Lung microvascular endothelial cell (primary cell): ENCODE data around the gene NUMBL. TPM values are rescaled to one million over a fixed set of nuclear protein-coding genes. Genes with fewer than 3 reads are reported as not detected.
A peak's percentile ranks its signal among the peaks of the same experiment; 100 is the strongest.
"Not testable (repeated sequence)": the region's sequence is repeated elsewhere in the genome, so short reads cannot be mapped to it uniquely, and the experiment has no call there.

Experiments
- DNase-seq, 2 donors: peaks; one replicate each; pipeline versions ENCODE4 v3.0.0 to v3.0.0-alpha.2; 2010; ENCODE audit warnings: low read depth in 2 of 2
- total RNA-seq: library from RNA; depleted of rRNA; stranded (reverse); fragments of >200 nt; gene quantifications from 2 replicates; pipeline ENCODE4 v1.2.1, GENCODE V29; 2014

The NUMBL gene
- total RNA-seq = 4.6 and 5.9 TPM in 2 replicates

DNA sequence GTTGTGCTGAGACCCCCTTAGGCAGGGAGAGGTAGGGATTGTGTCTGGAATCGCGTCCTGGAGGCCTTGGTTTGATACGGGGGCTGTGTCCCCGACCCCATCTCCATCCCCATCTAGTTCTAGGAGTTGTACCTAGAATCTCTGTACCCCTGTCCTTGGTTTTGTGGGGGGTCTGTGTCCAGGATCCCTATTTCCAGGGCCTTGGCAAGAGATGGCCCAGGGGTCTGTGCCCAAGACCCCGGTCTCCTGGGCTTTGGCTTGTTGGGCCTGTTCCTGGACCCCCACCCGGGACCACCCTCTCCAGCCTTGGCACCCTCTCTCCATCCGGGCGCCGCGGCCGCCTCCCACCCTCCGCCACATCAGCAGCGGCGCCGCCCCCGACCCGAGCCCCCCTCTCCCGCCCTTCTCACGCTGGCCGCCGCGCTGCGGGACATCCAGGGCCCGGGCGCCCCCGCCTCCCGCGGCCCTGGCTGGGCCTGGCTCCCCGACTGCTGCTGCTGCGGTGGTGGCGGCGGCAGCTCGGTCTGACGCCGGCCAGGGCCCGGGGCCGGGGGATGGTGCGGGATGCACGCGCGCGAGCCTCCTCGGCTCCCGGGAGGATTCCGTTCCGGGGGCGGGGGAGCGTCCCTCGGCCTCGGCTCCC is at the start of gene NUMBL:
NUMBL (minus strand) TSS at position 602 of the 643 bp plus-strand sequence; CDS start at position 434, 168 bp downstream.
- DNase-seq = no peak

DNA sequence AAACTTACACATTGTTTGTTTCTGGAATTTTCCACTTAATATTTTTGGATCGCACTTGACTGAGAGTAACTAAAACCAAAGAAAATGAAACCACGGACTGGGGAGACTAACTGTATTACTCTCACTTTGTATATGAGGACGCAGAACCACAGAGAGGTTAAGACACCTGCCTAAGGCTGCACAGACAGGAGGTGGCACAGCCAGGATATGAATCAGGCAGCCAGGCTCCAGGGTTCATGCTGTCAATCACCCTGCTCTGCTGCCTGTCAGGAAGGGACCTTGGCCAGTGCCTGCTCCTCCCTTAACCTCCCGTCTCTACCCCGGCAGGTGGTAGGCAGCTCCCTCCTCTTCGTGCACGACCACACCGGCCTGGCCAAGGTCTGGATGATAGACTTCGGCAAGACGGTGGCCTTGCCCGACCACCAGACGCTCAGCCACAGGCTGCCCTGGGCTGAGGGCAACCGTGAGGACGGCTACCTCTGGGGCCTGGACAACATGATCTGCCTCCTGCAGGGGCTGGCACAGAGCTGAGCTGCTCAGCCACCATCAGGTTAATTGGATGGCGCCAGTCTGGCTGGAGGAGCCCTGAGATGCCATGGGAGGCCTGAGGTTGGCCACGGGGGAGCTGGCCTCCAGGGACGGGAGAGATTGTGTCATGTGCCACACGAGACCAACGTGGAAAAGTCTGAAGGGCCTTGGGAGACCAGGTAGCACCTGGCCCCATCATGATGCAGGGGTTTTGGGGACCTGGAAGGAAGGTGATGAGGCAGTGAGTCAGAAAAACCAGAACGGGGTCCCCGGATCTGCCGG is 48.8 kb upstream of the NUMBL start:
- DNase-seq = no peak

DNA sequence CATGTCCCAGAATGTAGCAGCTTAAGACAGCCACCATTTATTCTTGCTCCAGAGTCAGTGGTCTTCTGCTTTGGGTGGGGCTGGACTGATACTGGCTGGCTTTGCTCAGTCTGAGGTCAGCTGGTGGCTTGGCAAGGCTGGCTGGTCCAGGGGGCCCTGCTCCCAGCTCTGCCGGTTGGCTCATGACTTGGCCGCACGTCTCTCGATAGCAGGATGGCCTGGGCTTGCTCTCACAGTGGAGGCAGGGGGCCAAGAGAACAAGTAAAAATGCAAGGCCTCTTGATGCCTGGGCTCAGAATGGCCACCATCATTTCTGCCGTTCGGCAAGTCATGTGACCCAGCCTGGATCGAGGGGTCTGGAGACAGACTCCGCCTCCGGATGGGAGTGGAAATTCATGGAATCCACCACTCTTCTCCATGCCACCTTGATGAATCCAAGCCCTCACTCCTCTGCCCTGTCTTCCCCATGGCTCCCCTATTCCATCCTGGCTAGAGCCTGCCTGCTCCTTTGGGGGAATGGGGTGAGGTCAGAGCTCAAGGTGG is 46.7 kb upstream of the NUMBL start:
- DNase-seq = no peak

DNA sequence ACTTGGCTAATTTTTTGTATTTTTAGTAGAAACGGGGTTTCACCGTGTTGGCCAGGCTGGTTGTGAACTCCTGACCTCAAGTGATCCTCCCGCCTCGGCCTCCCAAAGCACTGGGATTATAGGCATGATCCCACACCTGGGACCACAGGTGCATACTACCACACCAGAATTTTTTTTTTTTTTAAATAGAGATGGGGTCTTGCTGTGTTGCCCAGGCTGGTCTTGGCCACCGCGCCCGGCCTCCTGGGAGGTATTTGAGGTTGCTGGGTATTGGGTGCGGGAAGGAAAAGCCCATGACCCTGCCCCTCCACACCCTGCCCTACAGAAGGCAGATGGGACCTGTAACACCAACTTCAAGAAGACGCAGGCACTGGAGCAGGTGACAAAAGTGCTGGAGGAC is 46.2 kb upstream of the NUMBL start:
- DNase-seq = no peak

DNA sequence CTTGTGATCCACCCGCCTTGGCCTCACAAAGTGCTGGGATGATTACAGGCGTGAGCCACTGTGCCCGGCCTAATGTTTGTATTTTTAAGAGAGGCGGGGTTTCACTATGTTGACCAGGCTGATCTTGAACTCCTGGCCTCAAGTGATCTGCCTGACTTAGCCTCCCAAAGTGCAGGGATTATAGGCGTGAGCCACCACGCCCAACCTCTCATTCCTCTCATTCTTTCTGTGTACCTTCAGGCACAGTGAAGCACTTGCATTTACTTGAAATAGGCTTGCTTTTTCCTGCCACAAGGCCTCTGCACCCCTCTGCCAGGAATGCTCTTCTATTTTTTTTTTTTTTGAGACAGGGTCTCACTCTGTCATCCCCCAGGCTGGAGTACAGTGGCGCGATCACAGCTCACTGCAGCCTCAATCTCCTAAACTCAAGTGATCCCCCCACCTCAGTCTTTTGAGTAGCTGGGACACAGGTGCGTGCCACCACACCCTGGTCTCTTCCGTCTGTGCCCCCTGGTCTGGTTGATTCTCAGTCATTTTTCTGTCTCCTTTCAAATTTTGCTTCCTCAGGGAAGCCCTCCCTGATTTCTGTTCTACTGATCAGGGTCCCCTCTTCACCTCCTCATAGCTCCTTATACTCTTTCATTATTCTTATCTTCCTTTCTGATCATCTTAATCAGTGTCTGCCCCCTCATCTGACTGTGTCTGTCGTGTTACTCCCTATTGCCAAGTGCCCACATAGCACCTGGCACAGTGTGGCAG is 44.7 kb upstream of the NUMBL start:
- no peak for DNase-seq

DNA sequence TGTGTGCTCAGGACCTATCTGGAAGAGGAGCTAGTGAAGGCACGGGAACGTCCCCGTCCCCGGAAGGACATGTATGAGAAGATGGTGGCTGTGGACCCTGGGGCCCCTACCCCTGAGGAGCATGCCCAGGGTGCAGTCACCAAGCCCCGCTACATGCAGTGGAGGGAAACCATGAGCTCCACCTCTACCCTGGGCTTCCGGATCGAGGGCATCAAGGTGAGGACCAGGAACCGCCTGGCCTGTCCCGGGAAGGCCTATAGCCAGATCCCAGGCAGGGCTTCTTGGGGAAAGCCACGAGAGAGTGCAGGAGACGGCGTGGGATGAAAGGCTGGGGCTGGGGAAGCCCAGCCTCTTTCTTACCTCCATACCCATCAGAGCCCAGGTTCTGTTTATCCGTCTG is 42.7 kb upstream of the NUMBL start:
- DNase-seq = no peak

DNA sequence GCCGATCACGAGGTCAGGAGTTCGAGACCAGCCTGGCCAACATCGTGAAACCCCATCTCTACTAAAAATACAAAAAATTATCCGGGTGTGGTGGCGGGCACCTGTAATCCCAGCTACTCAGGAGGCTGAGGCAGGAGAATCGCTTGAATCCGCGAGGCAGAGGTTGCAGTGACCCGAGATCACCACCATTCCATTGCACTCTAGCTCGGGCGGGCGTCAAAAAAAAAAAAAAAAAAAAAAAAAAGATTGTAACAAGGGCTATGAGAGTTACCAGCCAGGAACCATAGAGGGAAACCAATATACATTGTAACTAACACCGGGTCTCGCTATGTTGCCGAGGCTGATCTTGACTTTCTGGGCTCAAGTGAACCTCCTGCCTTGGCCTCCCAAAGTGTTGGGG is 41.9 kb upstream of the NUMBL start:
- DNase-seq = not testable (repeated sequence)

DNA sequence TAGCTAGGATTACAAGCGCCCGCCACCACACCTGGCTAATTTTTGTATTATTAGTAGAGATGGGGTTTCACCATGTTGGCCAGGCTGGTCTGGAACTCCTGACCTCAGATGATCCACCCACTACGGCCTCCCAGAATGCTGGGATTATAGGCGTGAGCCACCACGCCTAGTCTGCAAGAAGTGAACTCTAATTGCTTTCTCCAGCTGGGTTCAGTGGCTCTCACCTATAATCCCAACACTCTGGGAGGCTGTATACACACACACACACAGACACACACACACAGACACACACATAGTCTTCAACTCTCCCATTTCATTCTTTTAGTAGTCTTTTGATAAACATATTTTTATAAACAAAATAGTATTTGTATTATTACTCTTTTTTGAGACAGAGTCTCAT is 39.6 kb upstream of the NUMBL start:
- not testable (repeated sequence) for DNase-seq

DNA sequence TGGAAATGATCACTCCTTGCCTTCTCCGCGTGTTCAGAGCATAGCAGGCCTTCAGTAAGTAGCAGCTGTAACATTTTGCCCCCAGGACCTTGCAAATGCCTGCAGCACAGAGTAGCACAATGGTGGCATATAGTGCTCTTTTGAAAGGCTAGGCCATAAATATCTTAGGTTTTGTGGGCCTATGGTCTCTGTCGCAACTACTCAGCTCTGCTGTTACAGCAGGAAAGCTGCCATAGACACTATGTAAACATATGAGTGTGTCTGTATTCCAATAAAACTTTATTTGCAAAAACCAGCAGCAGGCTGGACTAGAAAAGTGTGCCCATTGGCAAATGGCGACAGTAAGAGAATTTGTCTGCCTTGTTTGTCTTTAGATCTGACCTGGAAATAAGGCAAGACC is 35.8 kb upstream of the NUMBL start:
- DNase-seq = no peak

DNA sequence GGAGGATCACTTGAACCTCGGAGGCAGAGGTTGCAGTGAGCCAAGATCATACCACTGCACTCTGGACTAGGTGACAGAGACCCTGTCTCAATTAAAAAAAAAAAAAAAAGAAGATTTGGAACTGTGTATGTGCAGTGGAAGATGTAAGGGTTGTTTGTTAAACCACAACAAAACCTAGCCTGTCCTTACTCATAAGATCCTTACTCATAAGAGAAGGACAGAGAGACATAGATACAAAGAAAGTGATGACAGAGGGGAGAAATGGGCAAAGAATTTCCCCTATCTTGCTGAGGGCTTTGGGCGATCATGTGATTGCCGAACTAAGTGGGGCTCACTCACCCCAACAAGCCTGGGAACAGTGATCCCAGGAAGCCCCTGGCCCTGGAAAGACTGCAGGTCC is 34.4 kb upstream of the NUMBL start:
- DNase-seq = no peak

DNA sequence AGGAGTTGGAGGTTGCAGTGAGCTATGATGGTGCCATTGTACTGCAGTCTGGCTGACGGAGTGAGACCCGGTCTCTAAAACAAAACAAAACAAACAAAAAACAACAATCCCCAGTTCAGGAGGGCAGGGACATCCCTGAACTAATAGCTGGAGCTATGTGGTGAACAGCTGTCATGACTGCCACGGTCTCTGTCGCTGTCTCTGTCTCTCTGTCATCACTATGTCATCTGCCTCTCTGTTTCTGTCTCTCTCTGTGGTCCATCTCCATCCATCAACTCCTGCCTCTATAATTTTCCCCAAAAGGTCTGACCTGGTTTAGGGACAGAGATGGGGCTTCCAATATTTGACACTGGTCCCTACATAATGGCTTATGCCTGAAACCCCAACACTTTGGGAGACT is 33.9 kb upstream of the NUMBL start:
- DNase-seq = no peak

DNA sequence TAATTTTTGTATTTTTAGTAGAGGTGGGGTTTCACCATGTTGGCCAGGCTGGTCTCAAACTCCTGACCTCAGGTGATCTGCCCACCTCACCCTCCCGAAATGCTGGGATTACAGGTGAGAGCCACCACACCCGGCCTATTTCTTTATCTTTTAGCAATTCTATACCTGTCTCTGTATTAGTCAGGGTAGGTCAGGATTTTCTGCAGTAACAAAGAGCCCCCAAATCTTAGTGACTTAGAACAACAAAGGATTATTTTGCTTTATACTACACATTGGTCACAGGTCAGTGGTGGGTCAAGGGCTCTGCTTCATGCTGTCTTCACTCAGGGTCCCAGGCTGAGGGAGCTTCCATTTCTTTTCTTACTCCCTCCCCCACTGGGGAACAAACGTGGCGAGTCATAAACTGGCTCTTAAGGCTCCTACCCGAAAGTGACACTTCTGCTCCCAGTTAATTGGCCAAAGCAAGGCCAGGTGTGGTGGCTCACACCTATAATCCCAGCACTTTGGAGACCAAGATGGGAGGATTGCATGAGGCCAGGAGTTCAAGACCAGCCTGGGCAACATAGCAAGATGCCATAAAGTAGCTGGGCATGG is 33.3 kb upstream of the NUMBL start:
- DNase-seq = no peak

DNA sequence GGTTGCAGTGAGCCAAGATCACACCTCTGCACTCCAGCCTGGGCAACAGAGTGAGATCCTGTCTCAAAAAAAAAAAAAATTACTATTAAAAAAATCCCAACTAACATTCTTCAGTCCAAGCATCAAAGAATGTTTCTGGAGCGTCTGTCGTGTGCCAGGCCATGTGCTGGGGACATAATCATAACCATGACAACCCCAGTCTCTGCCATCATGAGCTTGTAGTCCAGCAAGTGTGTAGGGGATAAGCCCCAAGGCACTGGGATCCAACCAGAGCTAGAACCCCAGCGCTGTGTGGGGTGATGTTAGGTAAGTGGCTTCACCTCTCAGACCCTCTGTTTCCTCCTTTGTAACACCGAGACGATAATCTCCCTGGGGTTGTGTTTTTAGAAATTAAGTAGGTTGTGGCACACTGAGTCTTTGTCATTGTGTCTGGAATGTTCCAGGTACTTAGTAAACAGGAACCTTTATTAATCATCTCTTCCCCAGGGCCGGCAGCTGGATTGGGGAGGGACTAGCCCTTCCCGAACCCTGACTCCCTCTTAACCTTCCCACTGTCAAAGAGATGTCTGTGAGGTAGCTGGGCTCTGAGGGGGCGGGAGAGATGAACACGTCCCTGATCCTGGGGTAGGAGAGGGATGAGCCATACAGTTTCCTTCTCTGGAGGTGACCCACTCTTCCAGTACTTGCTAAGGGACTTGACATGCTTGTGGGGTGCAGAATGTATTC is 31.6 kb upstream of the NUMBL start:
- peak; percentile 66 to 77 for DNase-seq

DNA sequence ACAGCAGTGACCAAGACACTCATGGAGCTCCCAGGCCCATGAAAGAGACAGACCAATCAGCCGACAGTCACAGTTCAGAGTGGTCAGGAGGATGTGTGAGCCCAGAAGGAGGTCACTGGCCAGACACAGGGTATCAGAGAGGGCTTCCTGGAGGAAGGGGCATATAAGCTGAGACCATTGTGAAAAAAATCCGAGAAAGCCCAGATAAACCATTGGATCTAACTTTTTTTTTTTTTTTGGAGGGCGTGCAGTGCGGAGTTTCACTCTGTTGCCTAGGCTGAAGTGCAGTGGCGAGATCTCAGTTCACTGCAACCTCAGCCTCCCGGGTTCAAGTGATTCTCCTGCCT is 30.7 kb upstream of the NUMBL start:
- DNase-seq = no peak

DNA sequence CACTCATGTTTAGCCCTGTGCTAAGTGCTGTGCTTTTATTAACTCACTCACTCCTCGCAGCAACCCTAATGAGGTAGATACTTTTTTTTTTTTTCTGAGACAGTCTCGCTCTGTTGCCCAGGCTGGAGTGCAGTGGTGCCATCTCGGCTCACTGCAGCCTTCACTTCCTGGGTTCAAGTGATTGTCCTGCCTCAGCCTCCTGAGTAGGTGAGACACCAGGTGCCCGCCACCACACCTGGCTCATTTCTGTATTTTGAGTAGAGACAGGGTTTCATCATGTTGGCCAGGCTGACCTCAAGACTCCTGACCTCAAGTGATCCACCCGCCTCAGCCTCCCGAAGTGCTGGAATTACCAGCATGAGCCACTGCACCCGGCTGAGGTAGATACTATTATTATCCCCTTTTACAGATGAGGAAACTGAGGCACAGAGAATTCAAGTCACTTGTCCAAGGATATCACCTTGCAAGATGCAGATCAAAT is 29.0 kb upstream of the NUMBL start:
- no peak for DNase-seq

DNA sequence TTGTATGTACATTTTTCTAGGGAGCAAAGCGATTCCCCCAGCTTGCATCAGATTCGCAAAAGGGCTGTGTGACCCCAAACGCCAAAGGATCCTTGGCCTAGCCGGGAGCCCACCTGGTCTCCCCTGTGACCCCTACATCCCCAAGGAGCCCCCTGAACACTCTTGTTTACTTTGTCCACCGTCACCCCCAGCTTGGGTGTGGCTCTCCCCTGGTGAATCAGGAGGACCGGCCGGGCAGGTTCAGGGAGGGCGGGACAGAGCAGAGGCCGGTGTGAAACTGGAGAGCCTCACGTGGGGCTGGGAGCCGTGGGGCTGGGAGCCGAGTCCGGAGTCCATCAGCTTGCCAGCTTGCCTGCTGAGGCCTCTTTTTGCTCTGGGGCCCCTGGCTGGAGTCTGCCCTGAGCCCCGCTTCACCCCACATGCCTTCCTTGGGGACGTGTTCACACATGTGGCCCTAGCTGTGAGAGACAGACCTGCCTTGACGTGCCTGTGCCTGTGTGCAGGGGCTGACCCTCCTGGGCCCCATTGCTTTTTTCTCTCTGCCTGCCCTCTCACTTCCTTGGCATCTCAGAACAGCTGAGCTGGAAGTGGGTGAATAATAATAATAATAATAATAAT is 28.4 kb upstream of the NUMBL start:
- DNase-seq = peak; percentile 39 to 51

DNA sequence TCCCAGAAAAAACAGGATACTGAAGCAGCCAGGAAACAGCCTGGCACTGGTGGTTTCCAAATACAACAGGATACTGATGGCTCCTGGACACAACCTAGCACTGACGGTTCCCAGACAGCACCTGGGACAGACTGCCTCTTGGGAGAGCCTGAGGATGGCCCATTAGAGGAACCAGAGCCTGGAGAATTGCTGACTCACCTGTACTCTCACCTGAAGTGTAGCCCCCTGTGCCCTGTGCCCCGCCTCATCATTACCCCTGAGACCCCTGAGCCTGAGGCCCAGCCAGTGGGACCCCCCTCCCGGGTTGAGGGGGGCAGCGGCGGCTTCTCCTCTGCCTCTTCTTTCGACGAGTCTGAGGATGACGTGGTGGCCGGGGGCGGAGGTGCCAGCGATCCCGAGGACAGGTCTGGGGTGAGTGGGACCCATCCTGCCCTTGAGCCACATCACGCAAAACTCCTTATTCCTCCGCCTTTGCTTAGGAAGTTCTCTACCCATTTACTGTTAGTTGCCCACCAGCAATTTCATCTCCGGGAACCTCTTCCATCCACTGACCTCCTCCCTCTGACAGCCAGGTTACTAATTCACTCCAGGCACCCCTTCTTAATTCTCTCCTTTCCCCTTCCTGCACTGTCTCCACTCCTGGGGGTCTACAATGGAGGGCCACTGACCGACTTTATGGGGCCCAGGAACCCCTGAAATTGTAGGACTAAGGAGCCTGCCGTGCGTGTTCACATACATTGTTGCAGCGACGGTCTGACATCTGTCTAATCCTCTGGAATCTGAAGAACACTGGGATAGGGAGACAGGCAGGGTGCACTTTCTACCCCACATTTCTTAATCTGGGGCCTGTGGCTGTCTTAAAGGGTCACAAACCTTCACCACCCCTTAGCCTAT is 27.7 kb upstream of the NUMBL start:
- peak; percentile 40 to 64 for DNase-seq

DNA sequence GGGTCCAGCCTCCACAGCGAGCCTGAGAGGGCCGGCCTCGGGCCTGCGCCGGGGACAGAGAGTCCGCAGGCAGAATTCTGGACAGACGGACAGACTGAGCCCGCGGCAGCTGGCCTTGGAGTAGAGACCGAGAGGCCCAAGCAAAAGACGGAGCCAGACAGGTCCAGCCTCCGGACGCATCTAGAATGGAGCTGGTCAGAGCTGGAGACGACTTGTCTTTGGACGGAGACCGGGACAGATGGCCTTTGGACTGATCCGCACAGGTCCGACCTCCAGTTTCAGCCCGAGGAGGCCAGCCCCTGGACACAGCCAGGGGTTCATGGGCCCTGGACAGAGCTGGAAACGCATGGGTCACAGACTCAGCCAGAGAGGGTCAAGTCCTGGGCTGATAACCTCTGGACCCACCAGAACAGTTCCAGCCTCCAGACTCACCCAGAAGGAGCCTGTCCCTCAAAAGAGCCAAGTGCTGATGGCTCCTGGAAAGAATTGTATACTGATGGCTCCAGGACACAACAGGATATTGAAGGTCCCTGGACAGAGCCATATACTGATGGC is 27.0 kb upstream of the NUMBL start:
- DNase-seq = no peak
